ENCODE data around the gene LRPPRC.

LRPPRC gene

GRCh38 chr2:43896906-43897305 is 98.9 kb downstream of the LRPPRC start:
- TF ChIP-seq EP300 (IDR thresholded peaks at IDR 0.05; ENCODE audit: borderline replicate concordance) (no peak), EGR1 (IDR thresholded peaks at IDR 0.05) (no peak), CREB1 (IDR thresholded peaks at IDR 0.05; ENCODE audit: low read depth) (no peak), RAD21 (IDR thresholded peaks at IDR 0.05; ENCODE audit: low read depth) (no peak), TAF1 (IDR thresholded peaks at IDR 0.05; ENCODE audit: low read depth) (no peak)

- no peak for TF ChIP-seq RAD21 (IDR thresholded peaks at IDR 0.05; ENCODE audit: low read depth)
- no peak for TF ChIP-seq NFIC (IDR thresholded peaks at IDR 0.05)
- TF ChIP-seq ZBTB7A (IDR thresholded peaks at IDR 0.05; ENCODE audit: low read depth), result no peak
- no peak for TF ChIP-seq CREB1 (IDR thresholded peaks at IDR 0.05; ENCODE audit: low read depth)
These were observed 101.0 kb downstream of the LRPPRC start for GRCh38 chr2:43894743-43895142.

- TF ChIP-seq TEAD4 (IDR thresholded peaks at IDR 0.05) (no peak), MAX (IDR thresholded peaks at IDR 0.05) (no peak), NFIC (IDR thresholded peaks at IDR 0.05) (no peak), EP300 (IDR thresholded peaks at IDR 0.05; ENCODE audit: borderline replicate concordance) (no peak), REST (IDR thresholded peaks at IDR 0.05; ENCODE audit: low read depth) (no peak), RAD21 (IDR thresholded peaks at IDR 0.05; ENCODE audit: low read depth) (no peak), USF1 (IDR thresholded peaks at IDR 0.05) (no peak), EGR1 (IDR thresholded peaks at IDR 0.05) (no peak)
These were observed 104.9 kb downstream of the LRPPRC start for GRCh38 chr2:43890855-43891254.

- TF ChIP-seq TCF12 (IDR thresholded peaks at IDR 0.05; ENCODE audit: low read depth), result no peak
- no peak for TF ChIP-seq YY1 (IDR thresholded peaks at IDR 0.05; ENCODE audit: low read depth)
These were observed 106.4 kb downstream of the LRPPRC start for GRCh38 chr2:43889416-43889815.

- no peak for TF ChIP-seq TAF1 (IDR thresholded peaks at IDR 0.05; ENCODE audit: low read depth)
- no peak for TF ChIP-seq TCF12 (IDR thresholded peaks at IDR 0.05; ENCODE audit: low read depth)
- no peak for TF ChIP-seq TEAD4 (IDR thresholded peaks at IDR 0.05)
- no peak for TF ChIP-seq YY1 (IDR thresholded peaks at IDR 0.05; ENCODE audit: low read depth)
- TF ChIP-seq EP300 (IDR thresholded peaks at IDR 0.05; ENCODE audit: borderline replicate concordance), result no peak
- no peak for TF ChIP-seq USF1 (IDR thresholded peaks at IDR 0.05)
- TF ChIP-seq REST (IDR thresholded peaks at IDR 0.05; ENCODE audit: low read depth), result no peak
- TF ChIP-seq ZBTB7A (IDR thresholded peaks at IDR 0.05; ENCODE audit: low read depth), result no peak
- no peak for TF ChIP-seq CREB1 (IDR thresholded peaks at IDR 0.05; ENCODE audit: low read depth)
- TF ChIP-seq NFIC (IDR thresholded peaks at IDR 0.05), result no peak
- TF ChIP-seq EGR1 (IDR thresholded peaks at IDR 0.05), result no peak
- TF ChIP-seq MAX (IDR thresholded peaks at IDR 0.05), result no peak
- no peak for TF ChIP-seq FOXM1 (IDR thresholded peaks at IDR 0.05; ENCODE audit: borderline replicate concordance, low read depth)
- no peak for TF ChIP-seq RAD21 (IDR thresholded peaks at IDR 0.05; ENCODE audit: low read depth)
- no peak for TF ChIP-seq CEBPB (IDR thresholded peaks at IDR 0.05)
These were observed 108.6 kb downstream of the LRPPRC start for GRCh38 chr2:43887176-43887575.

- TF ChIP-seq MAX (IDR thresholded peaks at IDR 0.05), result no peak
- TF ChIP-seq TCF12 (IDR thresholded peaks at IDR 0.05; ENCODE audit: low read depth), result no peak
- no peak for TF ChIP-seq REST (IDR thresholded peaks at IDR 0.05; ENCODE audit: low read depth)
- TF ChIP-seq EGR1 (IDR thresholded peaks at IDR 0.05), result no peak
- TF ChIP-seq CREB1 (IDR thresholded peaks at IDR 0.05; ENCODE audit: low read depth), result no peak
- TF ChIP-seq TEAD4 (IDR thresholded peaks at IDR 0.05), result no peak
- TF ChIP-seq RAD21 (IDR thresholded peaks at IDR 0.05; ENCODE audit: low read depth), result no peak
These were observed 110.6 kb downstream of the LRPPRC start for GRCh38 chr2:43885132-43885632.
